Endothelial cell (in vitro differentiated cells): ENCODE measurements around the gene FADS3. TPM values are rescaled to one million over a fixed set of nuclear protein-coding genes. Genes with fewer than 3 reads are reported as not detected.

Experiments used
- DNase-seq: peaks from one replicate; pipeline ENCODE4 v3.0.0; 2021; ENCODE audit warnings: low spot score
- H3K27ac Mint-ChIP-seq: one replicate; pipeline ENCODE4 v1.8.0; 2021; ENCODE audit warnings: mixed read lengths, inconsistent platforms; ENCODE audit not compliant: unreplicated experiment
- H3K27me3 Mint-ChIP-seq: one replicate; pipeline ENCODE4 v1.8.0; 2021; ENCODE audit warnings: mild to moderate bottlenecking, moderate library complexity, mixed read lengths, inconsistent platforms; ENCODE audit not compliant: unreplicated experiment
- H3K36me3 Mint-ChIP-seq: one replicate; pipeline ENCODE4 v1.8.0; 2021; ENCODE audit warnings: mild to moderate bottlenecking, low read depth, mixed read lengths, inconsistent platforms; ENCODE audit not compliant: unreplicated experiment
- H3K4me1 Mint-ChIP-seq: one replicate; pipeline ENCODE4 v1.8.0; 2021; ENCODE audit warnings: mild to moderate bottlenecking, mixed read lengths, inconsistent platforms; ENCODE audit not compliant: unreplicated experiment
- H3K4me3 Mint-ChIP-seq: one replicate; pipeline ENCODE4 v1.8.0; 2021; ENCODE audit warnings: mild to moderate bottlenecking, mixed read lengths, inconsistent platforms; ENCODE audit not compliant: unreplicated experiment
- H3K9me3 Mint-ChIP-seq: one replicate; pipeline ENCODE4 v1.8.0; 2021; ENCODE audit warnings: mixed read lengths, inconsistent platforms; ENCODE audit not compliant: unreplicated experiment
- CTCF ChIP-seq: fragments of 200-600 bp; sonication (generic); IDR thresholded peaks from one replicate; pipeline ENCODE4 v1.5.0; 2021; ENCODE audit warnings: antibody characterized with exemption; ENCODE audit not compliant: unreplicated experiment
- total RNA-seq: library from RNA; stranded (reverse); fragmentation: NEBNext Ultra II Directional; extraction: Animal tissue kit (Norgen Biotek cat#: 25700); gene quantifications from one replicate; pipeline ENCODE4 v1.2.1, GENCODE V29; 2021; ENCODE audit not compliant: unreplicated experiment

The FADS3 gene
- total RNA-seq, 1 donor from 2014 or later, result 42.0 TPM

GRCh38 chr11:61854206-61854895 is 37.0 kb downstream of the FADS3 start:
- TF ChIP-seq CTCF, result no peak
- H3K27me3 Mint-ChIP-seq, result peaks cover 16% of the 10 kb centered on the region
- H3K4me1 Mint-ChIP-seq, result peaks cover 5% of the 10 kb centered on the region
- H3K27ac Mint-ChIP-seq, result no peak overlapping the region
- peaks cover 44% of the 10 kb centered on the region for H3K36me3 Mint-ChIP-seq
- no peaks in the 10 kb centered on the region for H3K9me3 Mint-ChIP-seq
- no peak for DNase-seq
- no peak overlapping the region for H3K4me3 Mint-ChIP-seq

GRCh38 chr11:61853698-61854169 is 37.6 kb downstream of the FADS3 start:
- H3K4me3 Mint-ChIP-seq, result no peak overlapping the region
- H3K4me1 Mint-ChIP-seq, result peaks cover 5% of the 10 kb centered on the region
- H3K36me3 Mint-ChIP-seq, result peaks cover 42% of the 10 kb centered on the region
- H3K27me3 Mint-ChIP-seq, result peaks cover 14% of the 10 kb centered on the region
- no peak overlapping the region for H3K27ac Mint-ChIP-seq
- no peaks in the 10 kb centered on the region for H3K9me3 Mint-ChIP-seq
- DNase-seq, result no peak
- TF ChIP-seq CTCF, result no peak

- no peak overlapping the region for H3K4me3 Mint-ChIP-seq
- H3K4me1 Mint-ChIP-seq, result peaks cover 5% of the 10 kb centered on the region
- H3K27ac Mint-ChIP-seq, result peak overlapping the region; percentile 64
- peaks cover 57% of the 10 kb centered on the region for H3K36me3 Mint-ChIP-seq
- no peaks in the 10 kb centered on the region for H3K9me3 Mint-ChIP-seq
- no peak for TF ChIP-seq CTCF
- no peak for DNase-seq
- H3K27me3 Mint-ChIP-seq, result peaks cover 14% of the 10 kb centered on the region
Observed at GRCh38 chr11:61851900-61852295, 39.4 kb downstream of the FADS3 start.

GRCh38 chr11:61851113-61851899 is 40.0 kb downstream of the FADS3 start:
- Mint-ChIP-seq H3K27me3 (peaks cover 17% of the 10 kb centered on the region), H3K4me3 (peak overlapping the region; percentile 54), H3K27ac (no peak overlapping the region), H3K9me3 (no peaks in the 10 kb centered on the region), H3K4me1 (peaks cover 5% of the 10 kb centered on the region), H3K36me3 (peaks cover 61% of the 10 kb centered on the region)
- TF ChIP-seq CTCF, result no peak
- no peak for DNase-seq

GRCh38 chr11:61850687-61851086 is 40.7 kb downstream of the FADS3 start:
- DNase-seq, result no peak
- peak overlapping the region; percentile 54 for H3K4me3 Mint-ChIP-seq
- peak overlapping the region; percentile 40 for H3K27ac Mint-ChIP-seq
- peaks cover 63% of the 10 kb centered on the region for H3K36me3 Mint-ChIP-seq
- H3K4me1 Mint-ChIP-seq, result peaks cover 5% of the 10 kb centered on the region
- no peaks in the 10 kb centered on the region for H3K9me3 Mint-ChIP-seq
- H3K27me3 Mint-ChIP-seq, result peaks cover 18% of the 10 kb centered on the region
- TF ChIP-seq CTCF, result no peak
